HG03103 (cell line): Measurements from ENCODE around the gene VIPR2.
"Not testable (repeated sequence)": the region's sequence is repeated elsewhere in the genome, so short reads cannot be mapped to it uniquely, and the experiment has no call there.

Experiments
- ATAC-seq: cut with Tn5 transposase; IDR thresholded peaks from one replicate; pipeline ENCODE4 v1.9.1; 2021; ENCODE audit warnings: low read depth; ENCODE audit not compliant: unreplicated experiment

VIPR2 gene

DNA sequence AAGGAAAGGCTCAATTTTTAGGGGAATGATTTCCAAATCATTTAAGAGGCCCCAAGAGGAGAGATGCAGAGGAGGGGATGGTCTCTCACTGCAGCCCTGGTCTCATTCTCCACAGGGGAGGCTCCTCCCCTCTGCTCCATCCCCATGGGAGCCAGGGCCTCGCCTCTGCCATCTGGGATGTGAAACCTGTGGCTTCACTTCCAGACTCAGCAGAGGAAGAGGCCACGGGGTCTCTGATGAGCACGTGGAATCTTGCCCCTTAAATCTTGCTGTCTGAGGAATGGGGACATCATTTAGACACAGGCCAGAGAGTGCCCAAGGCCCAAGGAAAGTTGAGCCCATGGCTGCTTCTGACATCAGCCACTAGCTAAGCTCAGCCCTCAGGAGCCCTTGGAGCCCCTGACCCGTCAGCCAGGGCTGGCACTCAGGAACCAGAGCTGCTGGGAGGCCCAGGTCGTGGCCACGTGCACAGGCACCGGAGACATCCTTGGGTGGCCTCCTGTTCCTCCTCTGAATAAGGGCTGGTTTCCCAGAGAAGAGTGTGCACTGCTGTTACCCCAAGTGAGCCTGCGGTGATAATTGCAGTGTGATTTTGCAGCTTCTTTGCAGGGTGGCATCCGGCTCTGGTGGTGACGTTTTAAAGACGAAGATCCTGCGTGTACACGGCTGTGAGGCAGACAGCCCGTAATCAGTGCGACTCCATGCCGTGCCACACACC, 50.5 kb downstream of the VIPR2 start:
- no peak for ATAC-seq

DNA sequence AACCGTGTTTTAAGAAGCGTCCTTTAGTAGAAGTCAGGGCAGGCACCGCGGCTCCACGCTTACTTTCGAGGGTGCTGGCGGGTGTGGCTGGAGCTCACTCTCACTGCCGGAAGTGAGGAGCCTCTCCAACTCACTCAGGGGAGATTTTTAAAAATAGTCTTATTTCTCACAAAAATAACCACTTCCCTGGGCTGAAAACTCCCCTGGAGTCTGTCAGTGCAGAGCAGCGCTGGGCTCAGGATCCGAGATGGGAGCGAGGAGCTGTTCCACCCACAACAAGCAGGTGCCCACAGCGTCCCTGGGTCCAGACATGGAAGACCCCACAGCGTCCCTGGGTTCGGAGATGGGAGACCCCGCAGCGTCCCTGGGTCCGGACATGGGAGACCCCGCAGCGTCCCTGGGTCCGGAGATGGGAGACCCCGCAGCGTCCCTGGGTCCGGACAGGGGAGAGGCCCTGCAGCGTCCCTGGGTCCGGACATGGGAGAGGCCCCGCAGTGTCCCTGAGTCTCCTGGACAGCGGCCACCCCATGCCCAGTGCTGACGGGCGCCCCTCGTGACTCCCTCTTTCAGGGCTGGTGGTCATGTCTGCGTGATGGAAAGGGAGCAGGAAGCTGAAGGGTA, 51.2 kb downstream of the VIPR2 start:
- ATAC-seq, result no peak

DNA sequence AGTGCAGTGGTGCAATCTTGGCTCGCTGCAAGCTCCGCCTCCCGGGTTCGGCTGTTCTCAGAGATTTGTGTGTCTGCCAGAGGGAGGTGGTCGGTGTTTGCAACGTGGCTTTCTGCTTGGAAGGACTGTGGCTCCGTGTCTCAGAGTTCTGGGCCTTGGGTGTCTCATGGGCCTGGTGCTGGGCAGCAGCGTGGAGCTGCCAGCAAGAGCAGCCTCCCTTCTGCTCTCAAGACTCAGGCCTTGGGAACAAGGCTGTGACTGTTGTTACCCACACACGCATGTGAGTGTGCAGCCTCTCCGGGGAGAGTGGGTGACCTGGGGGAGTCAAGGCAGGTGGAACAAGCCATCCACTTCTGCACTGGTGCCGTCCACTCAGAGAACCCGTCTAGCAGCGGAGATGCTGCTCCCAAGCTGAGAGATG, 52.0 kb downstream of the VIPR2 start:
- no peak for ATAC-seq

DNA sequence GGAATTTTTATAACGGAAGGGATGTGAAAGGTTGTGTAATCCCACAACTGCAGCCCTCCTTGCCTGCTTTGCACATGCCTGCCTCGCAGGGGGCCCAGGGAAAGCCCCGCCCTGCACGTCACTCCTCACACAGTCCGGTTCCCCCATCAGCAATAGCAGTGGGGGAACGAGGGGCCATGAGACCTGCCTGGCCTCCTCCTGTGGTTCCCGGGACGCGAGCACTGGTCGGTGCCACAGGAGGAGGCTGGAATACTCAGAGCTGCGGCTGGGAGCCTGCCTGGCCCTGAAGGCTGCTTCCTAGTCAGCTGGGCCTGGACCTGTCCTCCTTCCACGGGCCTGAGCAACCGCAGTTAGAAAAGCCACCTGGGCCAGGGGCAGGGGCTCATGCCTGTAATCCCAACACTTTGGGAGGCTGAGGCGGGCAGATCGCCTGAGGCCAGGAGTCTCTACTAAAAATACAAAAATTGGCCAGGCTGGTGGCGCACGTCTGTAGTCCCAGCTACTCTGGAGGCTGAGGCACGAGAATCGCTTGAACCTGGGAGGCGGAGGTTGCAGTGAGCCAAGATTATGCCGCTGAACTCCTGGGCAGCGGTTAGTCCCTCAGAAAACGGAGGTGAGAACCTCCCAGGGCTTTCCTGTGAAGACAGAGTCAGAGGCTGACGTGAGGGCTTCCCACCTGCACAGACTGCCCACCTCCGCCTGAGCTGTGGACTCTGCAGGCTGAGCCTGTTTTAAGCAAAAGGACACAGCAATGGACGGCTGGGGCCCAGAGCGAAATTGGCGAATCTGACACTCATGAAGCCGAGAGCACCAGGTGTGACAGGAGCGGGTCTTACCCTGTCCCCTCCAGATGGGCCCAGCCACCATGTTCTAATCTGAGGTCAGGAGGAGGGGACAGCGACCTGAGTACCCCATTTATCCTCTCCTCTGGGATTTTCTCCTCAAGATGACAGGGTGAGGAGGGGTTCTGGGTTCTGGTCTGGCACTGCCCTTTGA, 52.9 kb downstream of the VIPR2 start:
- no peak for ATAC-seq

DNA sequence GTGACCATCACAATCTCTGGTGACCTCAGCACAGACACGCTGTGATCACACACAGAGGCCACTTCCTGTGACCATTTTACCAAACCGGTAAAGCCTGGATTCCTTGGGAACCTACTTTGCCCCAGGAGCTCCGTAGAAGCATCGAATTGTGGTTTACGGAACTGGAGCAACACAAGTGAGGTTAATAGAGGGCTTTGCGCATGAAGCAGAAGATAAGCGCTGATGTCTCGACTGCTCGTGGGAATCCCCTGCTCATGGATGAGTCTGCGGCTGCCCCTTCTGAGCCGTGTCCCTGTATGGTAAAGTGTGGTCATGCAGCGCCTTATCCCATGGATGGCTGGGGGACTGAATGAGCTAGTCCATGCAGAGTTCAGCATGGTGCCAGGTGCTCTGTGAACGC, 53.6 kb downstream of the VIPR2 start:
- no peak for ATAC-seq

DNA sequence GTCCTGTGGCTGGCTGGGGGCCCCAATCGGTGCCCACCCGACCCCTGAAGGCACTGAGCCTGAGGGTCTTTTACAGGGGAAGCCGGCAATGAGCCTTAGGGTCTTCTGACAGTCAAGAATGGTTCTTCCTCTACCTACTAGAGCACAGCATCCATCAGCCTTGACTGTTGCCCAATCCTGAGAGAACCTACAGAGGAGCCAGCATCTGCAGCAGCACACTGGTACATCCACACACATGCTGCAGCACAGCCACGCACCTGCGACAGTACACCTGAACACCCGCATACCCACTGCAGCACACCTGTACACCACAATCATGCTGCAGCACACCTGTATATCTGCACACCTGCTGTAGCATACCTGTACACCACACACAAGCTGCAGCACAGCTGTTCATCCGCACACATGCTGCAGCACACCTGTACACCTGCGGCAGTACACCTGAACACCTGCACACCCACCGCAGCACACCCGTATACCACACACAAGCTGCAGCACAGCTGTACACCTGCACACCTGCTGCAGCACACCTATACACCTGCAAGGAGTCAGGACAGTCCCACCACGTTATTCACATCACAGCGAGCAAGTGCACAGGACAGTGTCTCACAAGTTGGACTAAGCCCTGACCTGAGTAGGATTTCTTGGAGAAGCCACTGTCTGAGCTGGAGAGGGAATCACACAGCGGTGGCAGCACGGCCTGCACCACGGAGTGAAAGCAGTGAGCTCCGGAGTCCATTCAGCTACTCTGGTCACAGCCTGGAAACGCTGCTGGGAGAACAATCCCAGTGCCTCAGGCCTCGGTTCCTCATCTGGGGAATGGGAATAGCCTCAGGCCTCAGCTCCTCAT, 56.4 kb downstream of the VIPR2 start:
- ATAC-seq, result no peak

DNA sequence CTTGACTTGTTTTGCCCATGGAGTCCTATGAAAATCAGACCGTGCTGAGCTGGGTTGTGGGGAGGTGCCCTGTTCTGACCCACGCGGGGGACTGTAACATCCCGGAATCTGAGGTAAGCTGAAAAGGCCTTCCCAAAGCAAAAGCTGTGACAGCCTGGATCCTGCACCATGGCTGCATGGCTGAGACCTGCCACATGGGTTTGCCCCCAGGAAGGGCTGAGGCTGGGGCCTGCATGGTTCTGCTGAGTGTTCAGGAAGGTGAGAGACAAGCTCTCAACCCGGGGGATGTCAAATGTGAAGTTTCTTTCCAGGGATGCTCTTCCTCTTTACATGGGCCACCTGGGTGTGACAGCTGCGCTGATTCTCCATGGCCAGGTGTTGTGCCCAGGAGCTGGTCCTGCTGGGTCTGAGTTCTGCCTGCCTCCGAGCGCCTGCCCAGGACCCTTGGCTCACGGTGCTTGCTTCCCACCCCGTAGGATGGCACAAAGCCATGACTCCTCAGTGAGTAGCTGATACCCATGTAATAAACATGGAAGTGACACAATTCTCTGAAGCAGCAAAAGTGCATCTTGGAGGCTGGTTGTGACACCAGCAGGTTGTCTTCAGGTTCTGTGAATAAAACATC, 58.3 kb downstream of the VIPR2 start:
- no peak for ATAC-seq

DNA sequence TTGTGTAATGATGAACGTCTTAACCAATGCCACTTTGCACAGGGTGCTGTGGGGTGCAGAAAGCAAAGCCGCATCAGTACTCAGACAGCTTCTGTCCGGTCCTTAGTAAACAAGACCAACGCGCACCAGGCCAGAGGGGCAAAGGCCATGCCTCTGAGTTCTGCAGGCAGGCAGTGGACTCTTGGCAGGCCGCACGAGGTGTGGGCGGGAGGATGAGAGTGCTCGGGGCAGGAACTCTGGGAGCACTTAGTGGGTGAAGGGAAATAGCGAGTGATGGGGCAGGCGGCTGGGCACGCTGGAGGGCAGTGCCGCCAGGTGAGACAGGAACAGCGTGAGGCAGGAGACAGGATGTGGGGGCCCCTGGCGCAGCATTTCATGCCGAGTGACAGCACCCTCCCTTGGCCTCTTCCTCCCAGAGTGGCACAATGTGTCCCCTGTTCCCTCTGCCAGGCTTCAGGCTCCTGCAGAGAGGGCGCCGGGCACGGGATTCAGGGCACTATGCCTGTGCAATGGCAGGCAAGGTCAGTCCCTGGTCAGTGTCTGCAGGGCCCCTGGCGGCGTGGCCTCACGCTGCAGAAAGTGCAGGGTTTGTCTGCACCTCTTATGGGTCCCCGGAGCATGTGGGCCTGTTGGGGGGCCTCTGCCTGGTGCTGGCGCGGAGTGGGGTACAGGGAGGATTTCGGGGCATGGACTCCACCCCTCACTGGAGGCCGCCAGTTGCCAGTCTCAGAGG, 60.4 kb downstream of the VIPR2 start:
- no peak for ATAC-seq

DNA sequence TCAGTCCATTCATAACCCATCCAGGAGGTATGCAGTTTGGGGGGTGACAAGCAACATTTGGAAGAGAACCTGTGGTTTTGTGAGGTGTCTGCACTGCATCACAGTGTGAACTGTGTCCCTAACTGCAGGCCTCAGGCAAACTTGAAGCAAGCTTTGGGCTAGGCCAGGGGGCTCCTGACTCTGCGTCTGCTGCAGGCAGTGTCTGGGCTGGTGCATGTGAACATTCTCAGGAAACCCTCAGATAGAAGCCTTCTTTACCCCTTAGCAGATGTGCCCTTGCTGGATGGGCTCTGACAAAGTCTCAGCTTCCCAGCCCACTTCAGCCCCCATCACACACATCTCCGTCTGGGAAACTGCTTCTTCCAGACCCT, 61.0 kb downstream of the VIPR2 start:
- ATAC-seq, result no peak

DNA sequence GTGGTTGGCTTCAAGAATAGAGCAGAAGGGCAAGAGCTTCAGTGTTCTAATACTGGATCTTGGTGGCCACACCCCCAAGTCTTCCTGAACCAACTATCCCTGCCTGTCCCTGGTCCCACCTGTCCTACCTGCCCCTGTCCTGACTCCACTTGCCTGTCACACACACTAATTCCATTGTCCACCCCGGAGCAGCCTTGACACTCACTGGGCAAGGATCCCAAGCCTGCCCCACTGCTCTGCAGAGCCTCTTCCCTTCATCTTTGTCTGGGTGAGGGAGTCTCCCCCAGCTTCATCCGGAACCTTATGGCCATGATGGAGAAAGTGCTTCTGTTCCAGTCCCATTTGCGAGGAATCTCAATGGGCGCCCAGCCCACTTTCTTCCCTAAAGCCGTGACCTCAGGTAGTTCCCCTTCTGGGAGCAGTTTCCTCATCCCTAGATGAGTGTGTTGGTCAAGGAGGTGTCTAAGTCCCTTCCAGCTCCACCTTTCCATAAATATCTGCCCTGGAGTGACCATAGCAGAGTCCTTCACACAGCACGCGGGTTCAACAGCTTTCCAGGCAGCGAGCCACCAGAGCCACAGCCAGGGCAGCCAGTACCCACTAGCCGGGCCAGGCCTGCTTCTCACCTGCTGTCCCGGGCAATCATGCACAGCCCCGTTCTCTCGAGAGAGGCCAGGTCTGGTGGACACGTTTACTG, 61.5 kb downstream of the VIPR2 start:
- ATAC-seq, result no peak

DNA sequence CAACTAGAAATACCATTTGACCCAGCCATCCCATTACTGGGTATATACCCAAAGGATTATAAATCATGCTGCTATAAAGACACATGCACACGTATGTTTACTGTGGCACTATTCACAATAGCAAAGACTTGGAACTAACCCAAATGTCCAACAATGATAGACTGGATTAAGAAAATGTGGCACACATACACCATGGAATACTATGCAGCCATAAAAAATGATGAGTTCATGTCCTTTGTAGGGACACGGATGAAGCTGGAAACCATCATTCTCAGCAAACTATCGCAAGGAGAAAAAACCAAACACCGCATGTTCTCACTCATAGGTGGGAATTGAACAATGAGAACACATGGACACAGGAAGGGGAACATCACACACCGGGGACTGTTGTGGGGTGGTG, 62.6 kb downstream of the VIPR2 start:
- ATAC-seq, result not testable (repeated sequence)

DNA sequence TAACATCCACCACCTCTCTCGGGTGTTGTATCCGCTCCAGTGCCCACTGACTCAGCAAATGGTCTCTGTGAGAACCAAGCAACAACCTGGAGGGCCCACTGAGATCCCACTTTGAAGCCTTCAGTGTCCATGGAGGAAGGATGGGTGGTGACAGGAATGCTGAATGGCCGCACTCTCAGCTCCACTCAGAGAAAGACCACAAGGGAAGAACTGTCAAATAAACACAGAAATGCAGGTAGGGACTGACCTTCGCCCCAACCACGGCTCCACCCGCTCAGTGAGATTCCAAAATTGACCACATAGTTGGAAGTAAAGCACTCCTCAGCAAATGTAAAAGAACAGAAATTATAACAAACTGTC, 65.8 kb downstream of the VIPR2 start:
- ATAC-seq, result no peak

DNA sequence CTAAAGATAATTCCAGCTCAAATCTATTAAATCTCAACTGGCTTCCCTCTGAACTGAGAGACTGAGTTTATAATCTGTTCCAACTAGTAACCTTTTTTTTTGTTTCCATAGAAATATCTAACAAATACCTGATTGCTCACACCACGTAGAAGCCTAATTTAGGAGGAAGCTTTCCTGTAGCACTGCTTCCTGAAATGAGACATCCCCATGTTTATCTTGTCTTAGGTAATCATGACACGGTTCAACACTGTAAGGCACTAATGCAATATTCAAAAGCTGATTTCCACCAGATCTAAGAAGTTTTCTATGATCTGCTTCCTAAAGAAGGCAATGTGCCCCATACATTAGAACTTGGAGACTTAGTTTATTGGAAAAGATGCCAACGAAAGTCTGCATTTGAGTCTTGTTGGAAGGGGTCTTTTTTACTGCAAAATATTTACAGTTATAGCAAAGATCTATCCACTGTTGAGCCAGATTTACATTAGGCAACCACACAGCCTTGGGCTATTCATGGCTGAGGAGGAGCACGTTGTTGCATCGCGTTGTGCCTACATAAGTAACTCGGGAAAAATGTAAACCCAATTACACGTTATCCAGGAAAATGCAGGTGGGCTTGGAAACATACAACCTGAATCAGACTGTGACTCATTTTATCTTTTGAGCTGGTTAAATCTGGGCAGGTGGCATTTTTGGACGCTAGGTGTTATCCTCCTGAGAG, 66.3 kb downstream of the VIPR2 start:
- no peak for ATAC-seq

DNA sequence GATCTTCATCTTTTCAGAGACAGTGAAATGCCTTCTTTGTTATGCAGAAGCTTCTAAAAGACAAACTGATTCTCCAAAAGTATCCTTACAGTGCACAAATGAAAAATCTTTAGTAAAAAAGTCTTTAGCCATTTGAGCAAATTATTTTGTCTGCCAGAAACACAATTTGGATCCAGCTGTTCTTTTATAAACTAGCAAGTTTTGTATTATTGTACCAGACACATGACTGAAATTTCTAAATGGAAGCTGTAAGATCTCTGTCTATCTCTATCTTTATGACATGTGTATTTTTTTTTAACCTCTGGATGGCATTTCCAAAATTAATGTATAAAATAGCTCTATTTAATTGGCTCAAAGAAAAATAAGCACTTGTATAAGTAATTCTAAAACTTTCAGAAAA, 68.3 kb downstream of the VIPR2 start:
- ATAC-seq, result no peak

DNA sequence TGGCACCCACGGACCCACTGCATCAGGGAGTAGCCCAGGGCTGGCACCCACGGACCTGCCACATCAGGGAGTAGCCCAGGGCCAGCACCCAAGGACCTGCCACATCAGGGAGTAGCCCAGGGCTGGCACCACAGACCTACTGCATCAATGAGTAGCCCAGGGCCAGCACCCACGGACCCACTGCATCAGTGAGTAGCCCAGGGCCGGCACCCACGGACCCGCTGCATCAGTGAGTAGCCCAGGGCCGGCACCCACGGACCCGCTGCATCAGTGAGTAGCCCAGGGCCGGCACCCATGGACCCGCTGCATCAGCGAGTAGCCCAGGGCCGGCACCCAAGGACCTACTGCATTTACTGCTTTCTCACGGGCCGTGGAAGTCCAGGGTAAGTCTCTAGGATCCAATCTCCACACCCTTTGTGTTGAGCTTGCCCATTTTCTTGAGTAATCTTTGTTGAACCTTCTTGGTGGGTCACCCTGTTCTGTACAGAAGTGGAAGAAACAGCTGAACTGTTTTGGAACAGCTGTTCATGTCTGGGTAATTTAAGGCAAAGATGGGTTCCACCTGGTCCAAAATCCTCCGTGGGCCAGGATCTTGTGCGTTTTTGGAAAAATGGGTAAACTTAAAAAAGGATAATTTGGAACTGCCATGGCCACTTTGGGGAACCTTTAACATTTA, 69.0 kb downstream of the VIPR2 start:
- no peak for ATAC-seq

DNA sequence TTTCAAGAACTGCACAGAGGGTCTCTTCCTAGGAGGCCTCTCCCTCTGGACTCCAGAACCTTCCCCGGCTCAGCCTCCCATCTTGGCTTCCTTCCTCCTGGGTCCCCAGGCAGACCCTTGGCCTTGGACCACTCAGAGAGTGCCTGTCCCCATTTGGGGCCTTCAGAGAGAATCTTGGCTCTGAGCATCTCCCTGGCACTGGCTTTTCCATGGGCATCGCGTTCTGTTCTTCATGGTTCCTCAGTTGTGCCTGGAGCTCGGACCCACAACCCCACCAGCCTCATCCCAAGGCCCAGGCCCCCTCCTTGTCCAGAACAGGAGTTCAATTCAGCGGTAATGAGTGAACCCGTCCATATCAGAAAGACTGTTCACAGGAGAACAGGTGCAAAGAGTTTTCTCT, 73.4 kb downstream of the VIPR2 start:
- no peak for ATAC-seq

DNA sequence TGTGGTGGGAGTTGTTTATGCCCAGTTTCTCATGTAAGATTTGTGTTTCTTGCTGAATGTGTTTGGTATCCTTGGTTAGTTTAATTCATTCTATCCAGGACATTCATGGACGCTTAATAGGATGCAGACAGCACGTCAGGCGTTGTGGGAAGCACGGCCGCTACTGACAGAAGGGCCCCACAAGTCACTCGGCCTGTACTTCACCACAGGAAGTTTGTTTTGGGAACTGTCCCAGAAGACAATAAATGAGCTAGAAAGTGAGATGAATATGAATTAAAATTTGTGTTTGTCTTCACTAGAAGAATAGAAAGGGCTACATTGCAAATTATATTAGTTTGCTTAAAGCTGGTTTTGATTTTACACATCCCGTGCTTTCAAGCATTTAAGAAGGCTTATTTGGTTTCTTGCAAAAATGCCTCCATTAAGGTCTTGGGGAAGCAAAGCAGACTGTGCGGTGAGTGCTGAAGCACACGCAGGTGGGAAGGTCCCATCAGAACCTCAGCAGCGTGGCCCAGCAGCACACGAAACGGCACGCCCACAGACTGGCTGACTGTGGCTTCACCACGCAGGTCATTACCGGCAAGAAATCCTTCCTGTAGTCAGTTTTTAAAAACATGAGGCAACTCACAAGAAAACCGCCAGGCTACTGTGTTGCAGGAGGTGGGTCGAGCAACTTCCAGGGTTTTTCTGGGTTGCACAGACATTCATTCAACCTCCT, 74.1 kb downstream of the VIPR2 start:
- peak; percentile 74 for ATAC-seq
